HCT116 (cell line): ENCODE results near the gene SKIC8. TPM values are rescaled to one million over a fixed set of nuclear protein-coding genes. Genes with fewer than 3 reads are reported as not detected.

Source experiments
- ATAC-seq: fragments of 200-7000 bp; cut with Tn5 transposase; 2 replicates; pipeline ENCODE4 v1.9.1; 2020; ENCODE audit warnings: mild to moderate bottlenecking, moderate library complexity
- BruUV-seq: library from RNA; stranded (reverse); fragments of 400-500 nt; replicated peaks from 2 replicates; lab custom pipeline; 2021; lab: Mats Ljungman, UMichigan
- CTCF ChIA-PET: fragments of 300-600 bp; sonication (Branson Sonifier 250); formaldehyde crosslinking; loops from one replicate; lab custom pipeline; 2021; ENCODE audit warnings: antibody characterized with exemption; lab: Charles Lee
- POLR2A ChIA-PET: fragments of 300-600, 350-600 bp; sonication (Branson Sonifier 250); formaldehyde crosslinking; loops from one replicate; lab custom pipeline; 2021; ENCODE audit warnings: antibody characterized with exemption; lab: Charles Lee
- RAD21 ChIA-PET, 2 experiments: fragments of 300-600 bp; sonication (Branson Sonifier 250); formaldehyde crosslinking; loops; one replicate each; lab custom pipeline; 2023; ENCODE audit warnings: low total read pairs in 2 of 2; ENCODE audit not compliant: uncharacterized antibody in 2 of 2, unreplicated experiment in 2 of 2, low non-redundant PET in 1 of 2; lab: Charles Lee
- DNase-seq: peaks from one replicate; pipeline ENCODE4 v3.0.0-alpha.2; 2010; ENCODE audit warnings: low read depth, low spot score
- H2AFZ ChIP-seq: fragments of 200-600 bp; shearing (Covaris generic), sonication (generic); 2 replicates; pipeline ENCODE4 v1.6.1; 2017; ENCODE audit warnings: low read depth, mixed run types, mixed read lengths, antibody characterized with exemption, low read length; ENCODE audit not compliant: poor library complexity, severe bottlenecking
- H3K27ac ChIP-seq: 2 replicates; pipeline ENCODE4 v1.5.1; 2012; ENCODE audit warnings: low read depth, low read length
- H3K27me3 ChIP-seq: fragments of 200-600 bp; sonication (generic); 2 replicates; pipeline ENCODE4 v1.6.1; 2016; ENCODE audit warnings: mixed run types, low read length, mixed read lengths; ENCODE audit not compliant: insufficient read depth
- H3K36me3 ChIP-seq, 2 experiments: fragments of 200-500 bp in 1 of 2; fragments of 200-600 bp in 1 of 2; sonication (Bioruptor generic) in 1 of 2; sonication (generic) in 1 of 2; 2 replicates each; pipeline versions ENCODE4 v1.5.1 to v1.6.1; 2014 to 2016; ENCODE audit warnings: low read length in 2 of 2, inconsistent platforms in 1 of 2, mixed read lengths in 1 of 2, mixed run types in 1 of 2; ENCODE audit not compliant: insufficient read depth in 2 of 2, control insufficient read depth in 1 of 2
- H3K4me1 ChIP-seq, 2 experiments: fragments of 200-600 bp in 1 of 2; sonication (generic) in 1 of 2; 2 replicates each; pipeline versions ENCODE4 v1.5.1 to v1.6.1; 2012 to 2017; ENCODE audit warnings: low read length in 2 of 2, inconsistent platforms in 1 of 2, mild to moderate bottlenecking in 1 of 2, mixed read lengths in 1 of 2, mixed run types in 1 of 2, moderate library complexity in 1 of 2; ENCODE audit not compliant: insufficient read depth in 2 of 2, control insufficient read depth in 1 of 2
- H3K4me2 ChIP-seq: fragments of 200-600 bp; sonication (generic); 2 replicates; pipeline ENCODE4 v1.6.1; 2017; ENCODE audit warnings: mixed run types, low read length, mixed read lengths
- H3K4me3 ChIP-seq, 2 experiments: fragments of 200-600 bp in 1 of 2; sonication (generic) in 1 of 2; replicated peaks in 1 of 2; 2 replicates each; pipeline ENCODE4 v1.5.1; 2011 to 2016; ENCODE audit warnings: low read length in 2 of 2, control low read depth in 1 of 2, low read depth in 1 of 2, mild to moderate bottlenecking in 1 of 2, mixed read lengths in 1 of 2, mixed run types in 1 of 2
- H3K79me2 ChIP-seq: fragments of 200-600 bp; sonication (generic); 2 replicates; pipeline ENCODE4 v1.6.1; 2017; ENCODE audit warnings: mild to moderate bottlenecking, mixed run types, low read length, moderate library complexity, mixed read lengths; ENCODE audit not compliant: insufficient read depth
- H3K9ac ChIP-seq: fragments of 200-600 bp; sonication (generic); 2 replicates; pipeline ENCODE4 v1.6.1; 2016; ENCODE audit warnings: low read length, mixed read lengths
- H3K9me2 ChIP-seq: fragments of 200-600 bp; sonication (generic), shearing (Covaris generic); 2 replicates; pipeline ENCODE4 v1.6.1; 2017; ENCODE audit warnings: mixed run types, mild to moderate bottlenecking, moderate library complexity; ENCODE audit not compliant: insufficient read depth
- H3K9me3 ChIP-seq, 2 experiments: fragments of 200-500 bp in 1 of 2; fragments of 200-600 bp in 1 of 2; sonication (Bioruptor generic) in 1 of 2; sonication (generic) in 1 of 2; 2 replicates each; pipeline ENCODE4 v1.6.1; 2014 to 2017; ENCODE audit warnings: low read length in 2 of 2, mixed read lengths in 2 of 2, inconsistent platforms in 1 of 2, low read depth in 1 of 2, mild to moderate bottlenecking in 1 of 2, mixed run types in 1 of 2, moderate library complexity in 1 of 2; ENCODE audit not compliant: control insufficient read depth in 1 of 2, insufficient read depth in 1 of 2
- H4K20me1 ChIP-seq: fragments of 200-600 bp; sonication (generic), shearing (Covaris generic); 2 replicates; pipeline ENCODE4 v1.6.1; 2017; ENCODE audit warnings: mixed run types, mild to moderate bottlenecking, moderate library complexity; ENCODE audit not compliant: insufficient read depth
- CEBPB ChIP-seq: IDR thresholded peaks from 2 replicates; pipeline ENCODE4 v1.6.1; 2012; ENCODE audit warnings: low read depth
- EGR1 ChIP-seq: IDR thresholded peaks from 2 replicates; pipeline ENCODE4 v1.6.1; 2012; ENCODE audit warnings: low read depth
- EZH2 ChIP-seq: fragments of 200-600 bp; sonication (generic); IDR thresholded peaks from 2 replicates; pipeline ENCODE4 v1.6.1; 2017; ENCODE audit warnings: antibody characterized with exemption, mixed run types
- POLR2AphosphoS5 ChIP-seq: IDR thresholded peaks from 2 replicates; pipeline ENCODE4 v1.6.1; 2011; ENCODE audit warnings: mild to moderate bottlenecking, low read depth, low read length, moderate library complexity
- TCF7L2 ChIP-seq: IDR thresholded peaks from 2 replicates; pipeline ENCODE4 v1.7.0; 2011; ENCODE audit warnings: borderline replicate concordance, inconsistent platforms; ENCODE audit not compliant: insufficient read depth, insufficient read length; ENCODE audit errors: extremely low read depth
- intact Hi-C: fragments of 100-400 bp; cut with micrococcal nuclease; formaldehyde crosslinking; loops from 2 replicates; pipeline ENCODE4 v1.10.0; 2022
- total RNA-seq: library from RNA; stranded (reverse); gene quantifications from one replicate; pipeline ENCODE4 v1.2.1, GENCODE V29; 2021; ENCODE audit not compliant: unreplicated experiment
- TF ChIP-seq, protein P1 (sequence below): IDR thresholded peaks from 2 replicates; pipeline ENCODE4 v1.6.1; 2012

SKIC8 gene
- total RNA-seq, 1 experiment from 2014 or later: 57.1 TPM

DNA sequence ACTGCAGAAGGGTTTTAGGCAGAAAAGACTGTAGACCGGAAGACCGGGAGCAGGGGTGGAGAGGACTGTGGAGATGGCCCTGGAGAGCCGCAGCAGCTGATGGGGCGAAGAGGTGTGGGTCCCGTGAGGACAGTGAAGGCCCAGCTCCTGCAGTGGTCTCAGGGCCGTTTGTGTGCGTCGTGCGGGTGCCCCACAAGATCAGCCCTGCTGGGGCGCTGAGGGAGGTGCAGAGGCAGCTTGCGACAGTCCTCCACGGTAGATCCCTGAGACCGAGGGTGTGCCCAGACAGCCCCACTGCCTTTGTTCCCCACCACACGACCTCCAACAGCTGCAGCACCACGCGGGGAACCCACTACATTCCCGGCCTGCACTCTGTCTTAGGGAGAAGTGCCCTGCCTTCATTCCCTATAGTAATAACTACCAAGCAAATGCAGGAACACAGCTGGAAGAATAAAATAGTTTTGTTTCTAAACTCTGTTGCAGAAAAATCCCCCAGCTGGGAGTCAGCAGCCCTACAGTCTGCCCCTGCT is 21.7 kb upstream of the SKIC8 start:
- RAD21 ChIA-PET: no interaction called here

GRCh38 chr15:78320183-78320582 is 20.8 kb upstream of the SKIC8 start:
- no peak overlapping the region for H3K27ac ChIP-seq
- no peak overlapping the region for H2AFZ ChIP-seq
- H3K27me3 ChIP-seq: no peaks in the 10 kb centered on the region
- no peak overlapping the region for H3K4me3 ChIP-seq
- no peaks in the 10 kb centered on the region for H4K20me1 ChIP-seq
- H3K4me1 ChIP-seq: peaks cover 0 to 8% of the 10 kb centered on the region in 2 experiments; a peak in 2 of 4 replicates
- TF ChIP-seq EGR1: no peak
- no peak for TF ChIP-seq TCF7L2
- TF ChIP-seq POLR2AphosphoS5: no peak
- DNase-seq (no peak), ATAC-seq (no peak)
- no TSS peak for BruUV-seq
- H3K9me2 ChIP-seq: no peaks in the 10 kb centered on the region
- H3K9me3 ChIP-seq: no peaks in the 10 kb centered on the region
- H3K36me3 ChIP-seq: no peaks in the 10 kb centered on the region
- RAD21 ChIA-PET: no interaction called here
- H3K9ac ChIP-seq: no peak overlapping the region
- no peaks in the 10 kb centered on the region for H3K79me2 ChIP-seq
- CTCF ChIA-PET: no interaction called here
- POLR2A ChIA-PET: interaction anchor here (1.2 kb wide), 1 partner anchor 21 kb away, joined by 3 read pairs; the partner anchor contains the start of gene SKIC8
- H3K4me2 ChIP-seq: no peak overlapping the region
- intact Hi-C loops: no loop called here

More for the DNA sequence above, 21.7 kb upstream of the SKIC8 start:
- Histone ChIP-seq H3K79me2 (no peaks in the 10 kb centered on the region), H3K9me2 (no peaks in the 10 kb centered on the region), H4K20me1 (no peaks in the 10 kb centered on the region), H3K9ac (no peak overlapping the region), H3K27ac (no peak overlapping the region), H3K4me2 (no peak overlapping the region), H2AFZ (no peak overlapping the region), H3K9me3 (no peaks in the 10 kb centered on the region), H3K4me1 (peaks cover 0 to 8% of the 10 kb centered on the region in 2 experiments; a peak in 2 of 4 replicates), H3K4me3 (no peak overlapping the region), H3K36me3 (no peaks in the 10 kb centered on the region), H3K27me3 (no peaks in the 10 kb centered on the region)
- POLR2A ChIA-PET: interaction anchor here (1.2 kb wide), 1 partner anchor 22 kb away, joined by 3 read pairs; the partner anchor contains the start of gene SKIC8
- CTCF ChIA-PET: no interaction called here
- no TSS peak for BruUV-seq
- intact Hi-C loops: no loop called here
- no peak for ATAC-seq
- DNase-seq: no peak
- TF ChIP-seq, protein P1, sequence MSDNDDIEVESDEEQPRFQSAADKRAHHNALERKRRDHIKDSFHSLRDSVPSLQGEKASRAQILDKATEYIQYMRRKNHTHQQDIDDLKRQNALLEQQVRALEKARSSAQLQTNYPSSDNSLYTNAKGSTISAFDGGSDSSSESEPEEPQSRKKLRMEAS: no peak
- no peak for TF ChIP-seq EZH2
- TF ChIP-seq CEBPB: no peak
